ENCODE data around the gene OR2T11.
"Not testable (repeated sequence)": the region's sequence is repeated elsewhere in the genome, so short reads cannot be mapped to it uniquely, and the experiment has no call there.

Gene OR2T11

GRCh38 chr1:248634991-248635390, at the start of gene OR2T11:
Gene OR2T11, minus strand, starts transcription at chr1:248635091. Its CDS starts 7,963 bp downstream, at chr1:248627128.
- not testable (repeated sequence) for DNase-seq

- DNase-seq: no peak
These were observed 46.8 kb upstream of the OR2T11 start for GRCh38 chr1:248681651-248682050.

GRCh38 chr1:248670003-248670402, 35.1 kb upstream of the OR2T11 start:
- no peak for DNase-seq

- not testable (repeated sequence) for DNase-seq
These were observed 28.8 kb upstream of the OR2T11 start for GRCh38 chr1:248663453-248664328.

- not testable (repeated sequence) for DNase-seq
These were observed 21.9 kb upstream of the OR2T11 start for GRCh38 chr1:248656797-248657196.

GRCh38 chr1:248655354-248655753, 20.5 kb upstream of the OR2T11 start, which contains the start of gene OR2T27:
Gene OR2T27, minus strand, starts transcription at chr1:248655528. Its CDS starts 4,644 bp downstream, at chr1:248650884.
- not testable (repeated sequence) for DNase-seq

- DNase-seq: not testable (repeated sequence)
These were observed 14.1 kb upstream of the OR2T11 start for GRCh38 chr1:248648770-248649536.

GRCh38 chr1:248645178-248645577, 10.3 kb upstream of the OR2T11 start, which contains the start of gene OR2T35:
Gene OR2T35, minus strand, starts transcription at chr1:248645278. Its CDS starts 6,020 bp downstream, at chr1:248639258.
- not testable (repeated sequence) for DNase-seq

- not testable (repeated sequence) for DNase-seq
These were observed 8.2 kb upstream of the OR2T11 start for GRCh38 chr1:248642971-248643651.

GRCh38 chr1:248641583-248641982, 6.7 kb upstream of the OR2T11 start:
- not testable (repeated sequence) for DNase-seq

GRCh38 chr1:248640906-248641305, 6.0 kb upstream of the OR2T11 start:
- DNase-seq: not testable (repeated sequence)

GRCh38 chr1:248639652-248640051, 4.8 kb upstream of the OR2T11 start:
- not testable (repeated sequence) for DNase-seq

- DNase-seq: not testable (repeated sequence)
These were observed 1.7 kb upstream of the OR2T11 start for GRCh38 chr1:248636612-248637011.

GRCh38 chr1:248631354-248632008, 3.4 kb downstream of the OR2T11 start:
- no peak for DNase-seq

GRCh38 chr1:248630551-248630950, 4.3 kb downstream of the OR2T11 start:
- DNase-seq: no peak

GRCh38 chr1:248627971-248628844, 6.7 kb downstream of the OR2T11 start:
- no peak for DNase-seq

GRCh38 chr1:248625971-248626370, 8.9 kb downstream of the OR2T11 start:
- no peak for DNase-seq

- DNase-seq: no peak
These were observed 9.7 kb downstream of the OR2T11 start for GRCh38 chr1:248625166-248625565.

- DNase-seq: peak; percentile 15
These were observed 12.3 kb downstream of the OR2T11 start for GRCh38 chr1:248622570-248623001.

- DNase-seq: no peak
These were observed 13.1 kb downstream of the OR2T11 start for GRCh38 chr1:248621770-248622169.

GRCh38 chr1:248618878-248619277, 16.0 kb downstream of the OR2T11 start:
- DNase-seq: peak; percentile 9
